Measurements from ENCODE around the gene CDH4. TPM values are rescaled to one million over a fixed set of nuclear protein-coding genes. Genes with fewer than 3 reads are reported as not detected.

The CDH4 gene
- total and polyA plus RNA-seq, 8 donors = under 0.01 to 2.2 (median 0.11) TPM; not detected in 2

DNA sequence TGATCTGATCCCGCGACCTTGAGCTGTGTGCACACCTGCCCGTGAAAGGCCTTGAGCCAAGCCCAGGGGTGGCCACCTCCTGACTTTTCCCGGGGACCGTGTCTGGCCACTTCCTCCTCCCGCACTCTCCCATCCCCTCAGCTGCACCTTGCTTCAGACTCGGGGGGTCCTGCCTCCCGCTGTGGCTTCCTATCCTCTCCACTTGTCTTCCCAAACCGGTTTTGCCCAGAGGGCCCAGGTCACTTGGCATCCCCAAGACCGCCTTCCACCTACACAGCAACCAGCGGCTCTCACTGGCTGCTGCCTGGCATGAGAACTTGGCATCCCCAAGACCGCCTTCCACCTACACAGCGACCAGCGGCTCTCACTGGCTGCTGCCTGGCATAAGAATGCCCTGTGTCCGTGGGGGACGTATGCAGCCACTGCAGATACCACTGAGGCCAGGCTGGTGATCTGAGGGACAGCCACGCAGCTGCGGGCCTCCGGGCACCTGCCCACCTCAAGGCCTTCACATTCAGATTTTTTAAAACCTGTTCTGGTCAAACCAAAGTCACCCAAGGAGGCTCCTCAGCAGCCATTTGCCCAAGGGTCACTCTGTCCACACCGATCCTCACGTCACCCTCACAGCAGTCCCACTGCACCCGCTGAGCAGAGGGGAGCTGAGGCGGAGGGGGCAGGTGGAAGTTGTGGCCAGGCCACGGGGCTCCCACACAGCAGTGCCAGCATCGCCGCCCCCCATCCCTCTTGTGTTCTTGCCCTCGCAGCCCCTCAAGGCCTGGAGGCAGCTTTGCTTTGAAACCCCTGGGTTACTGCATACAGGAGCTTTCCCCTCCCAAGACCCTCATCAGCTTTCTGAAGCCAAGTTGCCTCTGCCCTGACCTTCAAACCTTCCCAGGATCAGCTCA is 568.1 kb downstream of the CDH4 start:
- no peak overlapping the region for H3K4me3 ChIP-seq
- H3K4me1 ChIP-seq = no peaks in the 10 kb centered on the region
- no peak overlapping the region for H3K27ac ChIP-seq
- 81 to 90% (median 82%) methylated on average over 16 to 27 of the region's 27 CpGs for WGBS, 5 donors
- no peaks in the 10 kb centered on the region for H3K9me3 ChIP-seq
- no peak for TF ChIP-seq EP300 (IDR thresholded peaks at IDR 0.05)
- TF ChIP-seq POLR2A (IDR thresholded peaks at IDR 0.05) = no peak
- no peak for TF ChIP-seq POLR2AphosphoS5 (IDR thresholded peaks at IDR 0.05)
- TF ChIP-seq, protein P1, sequence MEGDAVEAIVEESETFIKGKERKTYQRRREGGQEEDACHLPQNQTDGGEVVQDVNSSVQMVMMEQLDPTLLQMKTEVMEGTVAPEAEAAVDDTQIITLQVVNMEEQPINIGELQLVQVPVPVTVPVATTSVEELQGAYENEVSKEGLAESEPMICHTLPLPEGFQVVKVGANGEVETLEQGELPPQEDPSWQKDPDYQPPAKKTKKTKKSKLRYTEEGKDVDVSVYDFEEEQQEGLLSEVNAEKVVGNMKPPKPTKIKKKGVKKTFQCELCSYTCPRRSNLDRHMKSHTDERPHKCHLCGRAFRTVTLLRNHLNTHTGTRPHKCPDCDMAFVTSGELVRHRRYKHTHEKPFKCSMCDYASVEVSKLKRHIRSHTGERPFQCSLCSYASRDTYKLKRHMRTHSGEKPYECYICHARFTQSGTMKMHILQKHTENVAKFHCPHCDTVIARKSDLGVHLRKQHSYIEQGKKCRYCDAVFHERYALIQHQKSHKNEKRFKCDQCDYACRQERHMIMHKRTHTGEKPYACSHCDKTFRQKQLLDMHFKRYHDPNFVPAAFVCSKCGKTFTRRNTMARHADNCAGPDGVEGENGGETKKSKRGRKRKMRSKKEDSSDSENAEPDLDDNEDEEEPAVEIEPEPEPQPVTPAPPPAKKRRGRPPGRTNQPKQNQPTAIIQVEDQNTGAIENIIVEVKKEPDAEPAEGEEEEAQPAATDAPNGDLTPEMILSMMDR (IDR thresholded peaks at IDR 0.05) = no peak
- DNase-seq = no peak
- intact Hi-C loops (cut with DNase I; ENCODE audit: low total_unique reads) = no loop called here
- H3K27me3 ChIP-seq = peaks cover 0 to 28% (median 0%) of the 10 kb centered on the region in 3 donors
- no peaks in the 10 kb centered on the region for H3K36me3 ChIP-seq

GRCh38 chr20:61821735-61822134 is 569.7 kb downstream of the CDH4 start:
- 53 to 73% (median 57%) methylated on average over 5 of the region's 5 CpGs for WGBS, 5 donors
- no peaks in the 10 kb centered on the region for H3K9me3 ChIP-seq
- no peak overlapping the region for H3K4me3 ChIP-seq
- no peak for DNase-seq
- no peaks in the 10 kb centered on the region for H3K4me1 ChIP-seq
- TF ChIP-seq, protein P1 (IDR thresholded peaks at IDR 0.05) = no peak
- TF ChIP-seq EP300 (IDR thresholded peaks at IDR 0.05) (no peak), POLR2A (IDR thresholded peaks at IDR 0.05) (no peak), POLR2AphosphoS5 (IDR thresholded peaks at IDR 0.05) (no peak)
- H3K36me3 ChIP-seq = no peaks in the 10 kb centered on the region
- H3K27ac ChIP-seq = no peak overlapping the region
- intact Hi-C loops (cut with DNase I; ENCODE audit: low total_unique reads) = no loop called here
- H3K27me3 ChIP-seq = peaks cover 0 to 28% (median 0%) of the 10 kb centered on the region in 3 donors

DNA sequence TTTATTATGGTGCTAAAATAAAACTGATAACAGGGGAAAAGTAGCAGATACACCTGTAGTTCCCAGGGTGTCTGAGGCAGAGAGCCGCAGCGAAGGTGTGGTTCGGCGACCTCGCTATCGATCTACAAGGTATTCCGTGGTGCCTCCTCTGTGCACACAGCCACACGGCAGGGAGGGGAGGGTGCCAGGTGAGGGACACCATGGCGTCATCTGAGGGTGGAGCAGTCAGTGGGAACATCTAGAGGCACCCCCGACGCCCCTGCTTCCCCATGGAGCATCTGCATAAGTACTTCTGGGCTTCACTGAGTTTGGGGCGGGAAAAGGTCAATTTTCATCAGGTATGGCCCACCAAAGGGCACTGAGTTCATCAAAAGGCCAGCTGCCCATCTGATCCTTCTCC is 570.3 kb downstream of the CDH4 start:
- no peak for DNase-seq
- H3K9me3 ChIP-seq = peaks cover 0 to 1% (median 0%) of the 10 kb centered on the region in 4 donors
- no peak overlapping the region for H3K4me3 ChIP-seq
- no peak overlapping the region for H3K27ac ChIP-seq
- H3K27me3 ChIP-seq = peaks cover 0 to 28% (median 0%) of the 10 kb centered on the region in 3 donors
- WGBS, 5 donors = 79 to 91% (median 85%) methylated on average over 9 to 12 of the region's 12 CpGs
- no peaks in the 10 kb centered on the region for H3K36me3 ChIP-seq
- intact Hi-C loops (cut with DNase I; ENCODE audit: low total_unique reads) = no loop called here
- no peaks in the 10 kb centered on the region for H3K4me1 ChIP-seq
- TF ChIP-seq POLR2AphosphoS5 (IDR thresholded peaks at IDR 0.05) (no peak), POLR2A (IDR thresholded peaks at IDR 0.05) (no peak), EP300 (IDR thresholded peaks at IDR 0.05) (no peak)
- TF ChIP-seq, protein P1 (IDR thresholded peaks at IDR 0.05) = no peak

GRCh38 chr20:61823242-61823641 is 571.2 kb downstream of the CDH4 start:
- H3K27me3 ChIP-seq = peaks cover 0 to 28% (median 0%) of the 10 kb centered on the region in 3 donors
- H3K4me3 ChIP-seq = no peak overlapping the region
- peaks cover 0 to 3% (median 0%) of the 10 kb centered on the region in 4 donors for H3K9me3 ChIP-seq
- TF ChIP-seq EP300 (IDR thresholded peaks at IDR 0.05) (no peak), POLR2AphosphoS5 (IDR thresholded peaks at IDR 0.05) (no peak), POLR2A (IDR thresholded peaks at IDR 0.05) (no peak)
- TF ChIP-seq, protein P1 (IDR thresholded peaks at IDR 0.05) = no peak
- DNase-seq = no peak
- no peak overlapping the region for H3K27ac ChIP-seq
- no peaks in the 10 kb centered on the region for H3K4me1 ChIP-seq
- intact Hi-C loops (cut with DNase I; ENCODE audit: low total_unique reads) = no loop called here
- 78 to 95% (median 84%) methylated on average over 2 of the region's 2 CpGs for WGBS, 5 donors
- H3K36me3 ChIP-seq = no peaks in the 10 kb centered on the region
